ENCODE results near the gene TSPAN1. TPM values are rescaled to one million over a fixed set of nuclear protein-coding genes. Genes with fewer than 3 reads are reported as not detected.

TSPAN1 gene
- total and polyA plus RNA-seq, 10 of the 15 experiments (the other 5 are each of a cell fraction or from before 2014, with no cell fraction given), result 0.08 to 0.29 (median 0.23) TPM; not detected in 5

GRCh38 chr1:46131712-46132528, 43.0 kb upstream of the TSPAN1 start (continued):
- no peak for TF ChIP-seq ZBTB4 (CRISPR knock-in tag; IDR thresholded peaks at IDR 0.05)
- TF ChIP-seq ZBTB11 (CRISPR knock-in tag; IDR thresholded peaks at IDR 0.05), result no peak
- TF ChIP-seq GATAD2B (conservative IDR thresholded peaks at IDR 0.05; ENCODE audit: low read depth), result 0 out of 2 replicates have a peak, but pooled peaks have one; percentile 49
- no peak for TF ChIP-seq ETV6 (conservative IDR thresholded peaks at IDR 0.05 in 1 of 2, IDR thresholded peaks at IDR 0.05 in 1 of 2; ENCODE audit: borderline replicate concordance in 1 of 2, low read depth in 1 of 2)
- no peak for TF ChIP-seq STAT1 (conservative IDR thresholded peaks at IDR 0.05)
- TF ChIP-seq SKIL (IDR thresholded peaks at IDR 0.05; ENCODE audit: low read depth, poor library complexity, severe bottlenecking), result no peak
- TF ChIP-seq REST (IDR thresholded peaks at IDR 0.05; ENCODE audit: low read depth, low read length), result no peak
- TF ChIP-seq RUNX3 (IDR thresholded peaks at IDR 0.05; ENCODE audit: low read length), result peak; percentile 14; the same call in 1 of the 2 replicates
- no peak for TF ChIP-seq TAF1 (IDR thresholded peaks at IDR 0.05; ENCODE audit: borderline replicate concordance, low read depth, low read length)
- peak; percentile 71 for TF ChIP-seq CREB1 (IDR thresholded peaks at IDR 0.05; ENCODE audit: low read depth)
- no peak for TF ChIP-seq BACH1 (IDR thresholded peaks at IDR 0.05; ENCODE audit: borderline replicate concordance)
- TF ChIP-seq KAT2A (conservative IDR thresholded peaks at IDR 0.05; ENCODE audit: control insufficient read depth, low read depth, low read length), result no peak
- no peak for TF ChIP-seq POLR2AphosphoS5 (IDR thresholded peaks at IDR 0.05; ENCODE audit: low read length)
- TF ChIP-seq SP1 (IDR thresholded peaks at IDR 0.05; ENCODE audit: low read depth, low read length), result no peak
